GM23338 (cell line): ENCODE measurements around the gene TYMP. TPM values are rescaled to one million over a fixed set of nuclear protein-coding genes. Genes with fewer than 3 reads are reported as not detected.

Source experiments
- ATAC-seq: fragments of 200-7000 bp; cut with Tn5 transposase; 3 replicates; pipeline ENCODE4 v1.9.1; 2020
- DNase-seq: peaks from one replicate; pipeline ENCODE4 v3.0.0-alpha.2; 2015; ENCODE audit warnings: low spot score
- H2AFZ ChIP-seq: fragments of 200-600 bp; sonication (generic); 2 replicates; pipeline ENCODE4 v1.8.0; 2016; ENCODE audit warnings: antibody characterized with exemption, mild to moderate bottlenecking, moderate library complexity
- H3F3A ChIP-seq: fragments of 200-600 bp; sonication (generic); replicated peaks from 2 replicates; pipeline ENCODE4 v1.8.0; 2017; ENCODE audit warnings: antibody characterized with exemption, mixed run types, low read depth
- H3K27ac ChIP-seq: fragments of 200-600 bp; sonication (generic); 2 replicates; pipeline ENCODE4 v1.6.1; 2016; ENCODE audit warnings: low read depth
- H3K27me3 ChIP-seq: fragments of 200-600 bp; sonication (generic); 2 replicates; pipeline ENCODE4 v1.8.0; 2016; ENCODE audit warnings: mild to moderate bottlenecking, mixed run types, moderate library complexity; ENCODE audit not compliant: insufficient read depth
- H3K36me3 ChIP-seq: fragments of 200-600 bp; sonication (generic); 2 replicates; pipeline ENCODE4 v1.8.0; 2016; ENCODE audit warnings: mild to moderate bottlenecking; ENCODE audit not compliant: insufficient read depth
- H3K4me1 ChIP-seq: fragments of 200-600 bp; sonication (generic); 2 replicates; pipeline ENCODE4 v1.8.0; 2016; ENCODE audit warnings: mild to moderate bottlenecking, moderate library complexity; ENCODE audit not compliant: insufficient read depth
- H3K4me2 ChIP-seq: fragments of 200-600 bp; sonication (generic); 2 replicates; pipeline ENCODE4 v1.7.1; 2017; ENCODE audit warnings: mixed run types
- H3K4me3 ChIP-seq: fragments of 200-600 bp; sonication (generic); 2 replicates; pipeline ENCODE4 v1.6.1; 2016; ENCODE audit warnings: mixed run types
- H3K79me2 ChIP-seq: fragments of 200-600 bp; sonication (generic); replicated peaks from 2 replicates; pipeline ENCODE4 v1.8.0; 2017; ENCODE audit warnings: mild to moderate bottlenecking; ENCODE audit not compliant: insufficient read depth
- H3K9me2 ChIP-seq: fragments of 200-600 bp; sonication (generic); 2 replicates; pipeline ENCODE4 v1.8.0; 2017; ENCODE audit not compliant: insufficient read depth
- H4K20me1 ChIP-seq: fragments of 200-600 bp; sonication (generic); replicated peaks from 2 replicates; pipeline ENCODE4 v1.8.0; 2017; ENCODE audit warnings: mild to moderate bottlenecking; ENCODE audit not compliant: insufficient read depth
- H3K27ac Mint-ChIP-seq: 2 replicates; pipeline ENCODE4 v1.8.0; 2020; ENCODE audit warnings: inconsistent platforms, mild to moderate bottlenecking, moderate library complexity, mixed read lengths
- H3K27me3 Mint-ChIP-seq: 3 replicates; pipeline ENCODE4 v1.8.0; 2022; ENCODE audit warnings: low read depth, mild to moderate bottlenecking, moderate library complexity, mixed read lengths, inconsistent platforms; ENCODE audit not compliant: insufficient read depth, poor library complexity
- H3K36me3 Mint-ChIP-seq: 3 replicates; pipeline ENCODE4 v1.8.0; 2021; ENCODE audit warnings: low read depth, mild to moderate bottlenecking, inconsistent platforms, moderate library complexity, mixed read lengths
- H3K4me1 Mint-ChIP-seq: 3 replicates; pipeline ENCODE4 v1.8.0; 2020; ENCODE audit warnings: mild to moderate bottlenecking, inconsistent platforms, mixed read lengths
- H3K4me3 Mint-ChIP-seq: 3 replicates; pipeline ENCODE4 v1.8.0; 2021; ENCODE audit warnings: moderate library complexity, mild to moderate bottlenecking, inconsistent platforms, mixed read lengths
- H3K9me3 Mint-ChIP-seq: 3 replicates; pipeline ENCODE4 v1.8.0; 2020; ENCODE audit warnings: moderate library complexity, mild to moderate bottlenecking, inconsistent platforms, mixed read lengths
- ETS1 ChIP-seq: IDR thresholded peaks from 2 replicates; pipeline ENCODE4 v1.6.1; 2016; ENCODE audit warnings: antibody characterized with exemption
- EZH2 ChIP-seq: fragments of 200-600 bp; sonication (generic); IDR thresholded peaks from one replicate; pipeline ENCODE4 v1.8.0; 2017; ENCODE audit warnings: antibody characterized with exemption, mild to moderate bottlenecking, low read depth; ENCODE audit not compliant: unreplicated experiment
- NANOG ChIP-seq: IDR thresholded peaks from 2 replicates; pipeline ENCODE4 v1.6.1; 2016; ENCODE audit warnings: antibody characterized with exemption, borderline replicate concordance
- POLR2AphosphoS5 ChIP-seq: IDR thresholded peaks from 2 replicates; pipeline ENCODE4 v1.6.1; 2016; ENCODE audit warnings: antibody characterized with exemption, low read depth
- STAT1 ChIP-seq: IDR thresholded peaks from one replicate; pipeline ENCODE4 v1.6.1; 2016; ENCODE audit warnings: antibody characterized with exemption; ENCODE audit not compliant: unreplicated experiment
- ZNF114 ChIP-seq: fragments of 250-450 bp; sonication (Bioruptor Pico); IDR thresholded peaks from 2 replicates; pipeline ENCODE4 v1.5.0; 2020; ENCODE audit warnings: mild to moderate bottlenecking, moderate library complexity
- ZNF331 ChIP-seq: fragments of 250-450 bp; sonication (Bioruptor Pico); IDR thresholded peaks from 2 replicates; pipeline ENCODE4 v1.5.0; 2020; ENCODE audit warnings: low read depth, mild to moderate bottlenecking, moderate library complexity
- ZNF462 ChIP-seq: fragments of 250-450 bp; sonication (Bioruptor Pico); IDR thresholded peaks from 2 replicates; pipeline ENCODE4 v1.5.0; 2020; ENCODE audit warnings: mild to moderate bottlenecking, moderate library complexity
- polyA plus RNA-seq: library from polyadenylated mRNA; unstranded; fragments of >200 nt; fragmentation: Nextera tagmentation; extraction: Ambion mirVana; gene quantifications from 2 replicates; pipeline ENCODE4 v1.2.1, GENCODE V29; 2016
- total RNA-seq: library from RNA; depleted of rRNA; stranded (reverse); fragments of >200 nt; shearing (Covaris generic); gene quantifications from 2 replicates; pipeline ENCODE4 v1.2.3, GENCODE V29; 2014
- TF ChIP-seq, protein P1 (sequence below), 2 experiments: fragments of 200-600 bp in 1 of 2; sonication (generic) in 1 of 2; conservative IDR thresholded peaks; 2 replicates each; pipeline versions ENCODE4 v1.5.1 to v1.6.1; 2016 to 2017; ENCODE audit warnings: antibody characterized with exemption in 2 of 2, low read depth in 2 of 2, mild to moderate bottlenecking in 2 of 2, moderate library complexity in 1 of 2

Gene TYMP
- total and polyA plus RNA-seq, 2 experiments from 2014 or later: 0.28 to 1.8 TPM

DNA sequence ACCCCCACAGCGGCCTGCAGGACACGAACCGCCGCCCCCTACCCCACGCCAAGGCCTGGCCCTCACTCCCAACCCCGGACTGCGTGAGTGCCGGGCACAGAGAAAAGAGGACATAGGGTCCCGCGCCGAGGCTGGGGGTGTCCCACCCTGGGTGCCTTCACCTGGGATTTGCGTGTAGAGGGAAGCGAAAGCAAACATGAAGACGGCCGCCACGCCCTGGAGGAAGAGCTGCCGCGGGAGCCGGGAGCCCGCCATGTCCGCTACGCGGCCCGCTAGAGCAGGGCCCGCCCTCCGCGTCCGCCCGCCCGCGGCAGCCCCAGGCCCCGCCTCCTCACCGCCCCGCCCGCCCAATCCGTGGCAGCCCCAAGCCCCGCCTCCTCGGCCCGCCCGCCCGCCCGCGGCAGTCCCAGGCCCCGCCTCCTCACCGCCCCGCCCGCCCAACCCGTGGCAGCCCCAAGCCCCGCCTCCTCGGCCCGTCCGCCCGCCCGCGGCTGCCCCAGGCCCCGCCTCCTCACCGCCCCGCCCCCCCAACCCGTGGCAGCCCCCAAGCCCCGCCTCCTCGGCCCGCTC lies 22.3 kb downstream of the TYMP start, which contains the start of gene LMF2:
TSS of gene LMF2 (minus strand) at position 282 of the 570 bp plus-strand sequence. CDS start at position 255, 27 bp downstream.
- Histone ChIP-seq H3K36me3 (no peaks in the 10 kb centered on the region), H3K4me1 (peaks cover 7% of the 10 kb centered on the region), H3K27me3 (no peaks in the 10 kb centered on the region), H3K9me2 (no peaks in the 10 kb centered on the region), H4K20me1 (peaks cover 22% of the 10 kb centered on the region), H3K4me2 (peak within 1 kb of the TSS; percentile 97), H3K27ac (peak within 1 kb of the TSS; percentile 86; the same call in 1 of the 2 replicates), H3F3A (0 out of 2 replicates have a peak, but pooled peaks cover 6% of the 10 kb centered on the region), H3K79me2 (peaks cover 37% of the 10 kb centered on the region), H3K4me3 (peak within 1 kb of the TSS; percentile 95), H2AFZ (peak within 1 kb of the TSS; percentile 90)
- no peak for TF ChIP-seq EZH2
- TF ChIP-seq ETS1: no peak
- TF ChIP-seq, protein P1, sequence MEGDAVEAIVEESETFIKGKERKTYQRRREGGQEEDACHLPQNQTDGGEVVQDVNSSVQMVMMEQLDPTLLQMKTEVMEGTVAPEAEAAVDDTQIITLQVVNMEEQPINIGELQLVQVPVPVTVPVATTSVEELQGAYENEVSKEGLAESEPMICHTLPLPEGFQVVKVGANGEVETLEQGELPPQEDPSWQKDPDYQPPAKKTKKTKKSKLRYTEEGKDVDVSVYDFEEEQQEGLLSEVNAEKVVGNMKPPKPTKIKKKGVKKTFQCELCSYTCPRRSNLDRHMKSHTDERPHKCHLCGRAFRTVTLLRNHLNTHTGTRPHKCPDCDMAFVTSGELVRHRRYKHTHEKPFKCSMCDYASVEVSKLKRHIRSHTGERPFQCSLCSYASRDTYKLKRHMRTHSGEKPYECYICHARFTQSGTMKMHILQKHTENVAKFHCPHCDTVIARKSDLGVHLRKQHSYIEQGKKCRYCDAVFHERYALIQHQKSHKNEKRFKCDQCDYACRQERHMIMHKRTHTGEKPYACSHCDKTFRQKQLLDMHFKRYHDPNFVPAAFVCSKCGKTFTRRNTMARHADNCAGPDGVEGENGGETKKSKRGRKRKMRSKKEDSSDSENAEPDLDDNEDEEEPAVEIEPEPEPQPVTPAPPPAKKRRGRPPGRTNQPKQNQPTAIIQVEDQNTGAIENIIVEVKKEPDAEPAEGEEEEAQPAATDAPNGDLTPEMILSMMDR (conservative IDR thresholded peaks at IDR 0.05; ENCODE audit: low read depth in 2 of 2): no peak
- TF ChIP-seq POLR2AphosphoS5: peak; percentile 48; the same call in 1 of the 2 replicates
- TF ChIP-seq ZNF114 (CRISPR knock-in tag): no peak
- TF ChIP-seq STAT1: no peak
- no peak for TF ChIP-seq NANOG
- TF ChIP-seq ZNF331 (CRISPR knock-in tag): no peak
- Mint-ChIP-seq H3K4me3 (peak within 1 kb of the TSS; percentile 93), H3K36me3 (no peaks in the 10 kb centered on the region; the same call in 2 of the 3 replicates), H3K27me3 (peaks cover 9% of the 10 kb centered on the region), H3K27ac (peak within 1 kb of the TSS; percentile 98), H3K4me1 (peaks cover 10% of the 10 kb centered on the region), H3K9me3 (no peaks in the 10 kb centered on the region)
- DNase-seq: peak; percentile 83
- peak; percentile 74 for ATAC-seq

GRCh38 chr22:50506611-50507420 lies 23.0 kb downstream of the TYMP start:
- peaks cover 9% of the 10 kb centered on the region for H3K27me3 Mint-ChIP-seq
- Histone ChIP-seq H3K4me2 (peak overlapping the region; percentile 97), H3K36me3 (no peaks in the 10 kb centered on the region), H3K4me1 (peaks cover 7% of the 10 kb centered on the region), H4K20me1 (peaks cover 19% of the 10 kb centered on the region), H3K27ac (no peak overlapping the region), H3K4me3 (peak overlapping the region; percentile 95), H3K9me2 (no peaks in the 10 kb centered on the region), H3K27me3 (no peaks in the 10 kb centered on the region), H3F3A (0 out of 2 replicates have a peak, but pooled peaks cover 6% of the 10 kb centered on the region), H2AFZ (peak overlapping the region; percentile 90), H3K79me2 (peaks cover 30% of the 10 kb centered on the region)
- ATAC-seq (peak; percentile 24), DNase-seq (no peak)
- peak overlapping the region; percentile 93 for H3K4me3 Mint-ChIP-seq
- peaks cover 10% of the 10 kb centered on the region for H3K4me1 Mint-ChIP-seq
- H3K27ac Mint-ChIP-seq: peak overlapping the region; percentile 44; the same call in 1 of the 2 replicates
- H3K9me3 Mint-ChIP-seq: no peaks in the 10 kb centered on the region
- no peaks in the 10 kb centered on the region; the same call in 2 of the 3 replicates for H3K36me3 Mint-ChIP-seq
- no peak for TF ChIP-seq EZH2
- no peak for TF ChIP-seq ZNF462 (CRISPR knock-in tag)
